HG02870 (cell line): ENCODE measurements around the gene GGCX.

Experiments used
- ATAC-seq: cut with Tn5 transposase; IDR thresholded peaks from one replicate; pipeline ENCODE4 v1.9.1; 2021; ENCODE audit warnings: mild to moderate bottlenecking, moderate library complexity; ENCODE audit not compliant: unreplicated experiment

The GGCX gene

DNA sequence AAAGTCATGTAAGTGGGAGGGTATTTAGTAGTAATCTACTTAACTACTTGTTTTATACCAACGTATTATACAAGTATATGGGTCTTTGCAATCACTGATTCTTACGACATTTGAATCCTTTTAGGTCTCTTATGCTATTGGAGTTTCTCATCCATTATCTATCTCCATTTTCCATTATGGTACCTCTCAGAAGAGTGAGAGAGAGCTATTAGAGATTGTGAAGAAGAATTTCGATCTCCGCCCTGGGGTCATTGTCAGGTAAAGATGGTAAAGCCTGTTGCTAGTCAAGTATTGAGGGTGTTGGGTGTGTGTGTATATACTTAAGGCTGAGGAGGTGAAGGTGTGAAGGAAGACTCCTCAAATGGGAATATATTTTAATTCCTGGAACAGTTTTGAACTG is 18.5 kb downstream of the GGCX start:
- ATAC-seq = no peak

DNA sequence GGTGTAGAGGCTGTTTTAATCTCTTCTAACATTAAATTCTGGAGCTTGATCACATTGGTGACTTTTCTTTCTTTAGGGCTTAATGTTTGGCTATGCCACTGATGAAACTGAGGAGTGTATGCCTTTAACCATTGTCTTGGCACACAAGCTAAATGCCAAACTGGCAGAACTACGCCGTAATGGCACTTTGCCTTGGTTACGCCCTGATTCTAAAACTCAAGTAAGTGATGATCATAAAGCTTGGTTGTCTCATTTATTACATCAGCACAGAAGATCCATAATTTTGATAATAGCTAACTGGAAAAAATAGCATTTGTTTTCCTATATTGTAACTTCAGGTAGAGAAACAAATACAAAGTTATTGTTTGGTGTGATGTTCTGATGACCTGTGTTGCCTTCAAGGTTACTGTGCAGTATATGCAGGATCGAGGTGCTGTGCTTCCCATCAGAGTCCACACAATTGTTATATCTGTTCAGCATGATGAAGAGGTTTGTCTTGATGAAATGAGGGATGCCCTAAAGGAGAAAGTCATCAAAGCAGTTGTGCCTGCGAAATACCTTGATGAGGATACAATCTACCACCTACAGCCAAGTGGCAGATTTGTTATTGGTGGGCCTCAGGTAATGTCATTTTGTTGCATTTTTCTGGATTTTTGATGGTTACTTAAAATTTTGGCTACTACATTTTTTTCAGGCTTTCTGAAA is 19.4 kb downstream of the GGCX start:
- no peak for ATAC-seq

DNA sequence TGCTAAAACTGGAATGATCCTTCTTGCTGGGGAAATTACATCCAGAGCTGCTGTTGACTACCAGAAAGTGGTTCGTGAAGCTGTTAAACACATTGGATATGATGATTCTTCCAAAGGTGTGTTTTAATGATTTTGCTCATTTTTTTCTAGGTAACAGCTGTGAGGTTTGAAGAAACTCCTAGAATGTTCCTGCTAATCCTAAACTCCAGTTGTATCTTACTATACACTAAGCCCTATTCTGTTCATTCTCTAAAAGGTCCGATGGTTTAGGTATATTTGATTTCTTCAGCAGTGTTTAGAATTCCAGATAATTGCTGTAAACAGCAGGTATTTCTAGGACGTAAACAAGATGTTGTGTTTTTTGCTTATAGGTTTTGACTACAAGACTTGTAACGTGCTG is 20.0 kb downstream of the GGCX start:
- no peak for ATAC-seq

DNA sequence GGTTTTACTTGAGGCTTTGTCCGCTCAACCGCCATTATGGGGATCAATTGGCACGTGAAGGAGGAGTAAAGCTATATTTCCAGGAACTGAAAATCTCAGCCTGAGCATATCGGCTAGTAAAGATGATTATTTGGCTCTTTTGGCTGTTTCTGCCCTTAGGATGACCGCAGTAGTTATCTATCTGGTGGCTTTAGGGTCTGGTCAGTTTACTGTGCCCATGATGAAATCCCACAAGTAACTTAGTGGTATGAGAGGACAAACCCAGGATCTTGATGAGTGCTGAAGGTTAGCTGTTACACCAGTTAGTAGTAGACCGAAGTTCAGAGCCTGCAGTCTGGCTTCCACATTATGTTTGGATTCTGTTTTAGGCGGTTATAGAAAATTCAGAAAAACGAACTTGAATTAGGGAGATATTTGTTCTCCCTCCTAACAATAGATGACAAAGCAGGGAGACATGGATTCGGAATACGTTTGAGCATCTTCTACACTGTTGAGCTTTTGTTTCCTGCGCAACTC is 21.1 kb downstream of the GGCX start:
- no peak for ATAC-seq

DNA sequence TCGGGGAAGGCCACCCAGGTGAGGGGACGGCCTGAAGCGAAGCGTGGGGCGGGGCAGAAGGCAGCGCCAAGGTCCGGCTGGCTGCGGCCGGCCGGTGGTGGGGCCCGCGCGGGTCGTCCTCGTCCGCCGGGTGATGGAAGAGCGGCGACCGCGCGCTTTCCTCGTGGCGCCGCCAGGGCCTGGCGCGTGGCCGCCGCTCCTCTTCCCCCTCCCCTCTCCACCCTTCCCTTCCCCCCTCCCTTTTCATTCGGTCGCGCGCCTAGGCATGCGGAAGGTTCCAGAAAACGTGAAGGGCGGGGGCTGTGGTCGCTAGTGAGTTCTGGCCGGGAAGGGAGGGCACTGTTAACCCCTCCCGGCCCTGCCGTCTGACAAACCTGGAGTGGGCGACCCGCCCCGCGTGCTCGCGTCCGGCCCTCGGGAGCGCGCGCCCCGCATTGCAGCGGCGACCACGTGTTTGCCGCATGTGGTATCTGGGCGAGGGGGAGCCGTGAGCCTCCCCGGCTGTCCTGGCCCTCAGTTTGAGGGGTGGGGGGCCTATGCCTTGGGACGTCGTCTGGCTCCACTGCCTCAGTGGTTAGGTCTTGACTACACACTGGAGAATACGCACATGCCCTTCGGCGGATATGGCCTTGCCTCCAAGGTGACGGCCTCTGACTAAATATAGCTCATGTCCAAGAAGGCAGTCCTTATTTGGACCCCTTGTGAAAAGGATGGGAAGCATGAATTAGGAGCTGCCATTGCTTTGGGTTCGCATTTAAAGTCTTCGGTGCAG is 21.7 kb downstream of the GGCX start:
- peak; percentile 22 for ATAC-seq

DNA sequence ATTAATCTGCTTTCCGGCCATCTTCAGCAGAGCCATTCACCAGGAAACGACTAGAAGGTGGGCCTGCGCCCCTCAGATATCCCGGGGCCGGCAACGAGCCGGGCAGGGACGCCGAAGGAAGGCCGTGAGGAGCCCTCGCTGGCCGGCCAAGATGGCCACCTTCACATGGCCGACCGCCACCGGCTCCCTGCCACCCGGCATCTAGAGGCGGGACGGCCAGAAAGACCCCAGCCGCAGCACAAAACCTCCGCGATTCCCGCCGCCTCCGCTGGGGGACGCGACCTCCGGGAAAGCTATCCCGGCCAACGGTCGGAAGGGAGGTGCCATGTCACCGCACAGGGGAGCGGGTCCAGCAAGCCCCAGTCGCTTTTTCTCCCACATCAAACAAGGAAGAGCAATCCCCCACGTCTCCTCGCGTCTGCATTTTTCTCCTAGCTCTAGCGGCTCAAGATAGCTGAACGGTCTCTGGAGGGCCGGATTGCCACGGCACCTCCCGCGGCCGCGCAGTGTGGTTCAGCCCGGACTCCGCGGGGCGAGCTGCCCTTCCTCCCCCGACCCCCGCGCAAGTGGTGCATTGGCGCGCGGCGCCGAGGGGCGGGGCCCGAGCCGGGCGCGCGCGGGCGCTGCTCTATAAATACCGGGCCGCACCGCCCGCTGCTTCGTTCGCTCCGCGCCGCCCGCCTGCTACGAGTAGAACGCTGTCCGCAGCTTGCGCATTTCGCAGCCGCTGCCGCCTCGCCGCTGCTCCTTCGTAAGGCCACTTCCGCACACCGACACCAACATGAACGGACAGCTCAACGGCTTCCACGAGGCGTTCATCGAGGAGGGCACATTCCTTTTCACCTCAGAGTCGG is 22.6 kb downstream of the GGCX start, which contains the start of gene MAT2A:
TSS of gene MAT2A (plus strand) at position 662 of the 854 bp plus-strand sequence. CDS start at position 782, 120 bp downstream.
- peak; percentile 63 for ATAC-seq

DNA sequence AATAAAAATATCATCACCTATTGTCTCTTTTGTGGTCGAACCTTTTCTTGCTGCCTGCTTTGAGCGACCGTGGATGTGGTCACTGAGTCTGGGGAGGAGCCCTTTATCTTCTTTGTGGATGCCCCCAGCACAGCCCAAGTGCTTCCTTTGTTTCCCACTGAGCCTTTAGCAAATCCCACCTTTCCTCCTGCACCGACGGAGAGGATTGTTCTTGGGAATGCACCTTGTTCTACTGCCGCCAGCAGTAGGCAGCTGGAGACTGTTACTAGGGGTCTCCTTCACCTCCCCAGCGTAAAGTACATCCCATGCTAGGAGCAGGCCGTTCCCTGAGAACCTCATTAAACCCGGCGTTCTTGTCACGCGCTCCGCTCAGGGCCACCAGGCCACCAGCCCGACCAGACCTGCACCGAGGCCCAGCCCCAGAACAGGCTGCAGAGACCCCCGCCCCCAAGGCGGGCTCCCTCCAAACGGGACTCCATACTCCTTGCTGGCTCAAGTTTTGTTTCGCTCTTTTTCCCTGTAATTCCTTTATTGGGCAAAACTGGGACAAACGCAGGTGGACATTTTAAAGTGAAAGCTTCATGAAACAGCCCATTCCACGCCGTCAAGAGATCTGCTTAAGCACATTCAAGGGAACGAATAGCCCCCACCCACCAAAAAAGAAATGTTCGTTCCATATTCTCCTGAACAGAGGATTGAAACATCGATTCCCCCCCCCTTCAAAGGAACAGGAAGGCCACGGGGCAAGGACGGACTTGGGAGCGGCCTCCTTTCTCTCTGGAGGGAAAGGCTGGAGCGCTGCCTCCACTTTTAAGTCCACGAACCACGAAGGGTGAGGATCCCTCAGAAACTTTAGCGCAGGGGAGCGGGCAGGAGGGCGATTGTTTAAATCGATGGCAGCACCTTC is 23.4 kb downstream of the GGCX start:
- no peak for ATAC-seq

DNA sequence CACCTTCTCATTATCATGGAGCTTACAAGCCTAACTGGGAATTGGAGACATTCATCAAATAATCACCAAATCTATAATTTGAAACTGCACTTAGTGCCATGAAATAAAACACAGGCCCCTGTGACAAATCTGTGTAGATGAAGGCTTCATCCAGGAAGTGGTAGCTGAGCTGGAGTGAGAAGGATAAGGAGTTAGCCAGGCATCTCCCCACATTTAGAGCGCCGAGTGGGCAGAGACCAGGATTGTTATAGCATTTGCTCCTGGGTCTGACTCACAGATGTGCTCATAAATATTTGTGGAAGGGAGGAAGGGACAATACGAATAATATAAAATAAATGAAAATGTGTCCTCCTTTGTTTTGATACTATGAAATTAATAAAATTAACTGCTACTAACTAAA is 24.8 kb downstream of the GGCX start:
- ATAC-seq = no peak

DNA sequence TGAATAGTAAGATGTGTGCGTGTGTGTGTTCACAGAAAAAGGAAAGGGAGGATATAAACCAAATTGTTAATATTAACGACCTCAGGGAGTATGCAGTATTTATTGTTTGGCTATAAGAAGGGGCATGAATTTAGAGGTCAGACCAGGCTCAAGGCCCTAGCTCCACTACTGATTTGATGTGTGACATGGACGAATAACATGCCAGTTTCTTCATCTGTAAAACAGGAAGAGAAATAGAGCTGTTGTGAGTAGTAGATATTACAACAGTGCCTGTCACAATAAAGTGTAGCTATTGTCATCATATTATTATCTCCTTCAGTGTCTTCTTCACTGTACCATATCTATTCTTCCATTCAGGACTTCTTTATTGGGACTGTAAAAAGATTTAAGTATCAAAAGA is 26.4 kb downstream of the GGCX start:
- ATAC-seq = no peak

DNA sequence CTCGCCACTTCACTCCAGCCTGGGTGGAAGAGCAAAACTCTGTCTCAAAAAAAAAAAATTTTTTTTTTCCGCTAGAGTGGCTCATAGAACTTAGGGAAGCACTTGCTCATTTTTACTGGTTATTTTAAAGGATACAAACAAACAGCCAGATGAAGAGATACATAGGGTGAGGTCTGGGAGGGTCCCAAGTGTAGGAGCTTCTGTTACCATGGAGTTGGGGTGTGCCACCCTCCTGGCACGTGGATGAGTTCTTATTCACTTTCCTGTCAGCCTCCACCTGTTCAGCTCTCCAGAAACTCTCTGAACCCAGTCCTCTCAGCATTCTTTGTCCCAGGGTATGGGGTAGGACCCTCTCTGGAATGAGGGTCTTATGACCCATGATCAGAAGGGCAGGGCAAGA is 27.2 kb downstream of the GGCX start:
- ATAC-seq = no peak

DNA sequence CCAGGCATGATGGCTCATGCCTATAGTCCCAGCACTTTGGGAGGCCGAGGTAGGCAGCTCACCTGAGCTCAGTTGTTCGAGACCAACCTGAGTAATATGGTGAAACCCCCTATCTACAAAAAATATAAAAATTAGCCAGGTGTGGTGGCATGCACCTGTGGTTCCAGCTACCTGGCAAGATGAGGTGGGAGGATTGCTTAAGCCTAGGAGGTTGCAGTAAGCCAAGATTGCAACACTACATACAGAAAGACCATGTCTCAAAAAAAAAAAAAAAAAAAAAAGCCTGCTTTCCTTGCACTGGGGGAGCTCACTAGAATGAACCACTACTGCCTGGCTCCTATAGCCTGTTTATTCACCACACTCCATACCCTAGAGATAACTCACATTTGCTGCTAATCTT is 29.7 kb downstream of the GGCX start:
- no peak for ATAC-seq

DNA sequence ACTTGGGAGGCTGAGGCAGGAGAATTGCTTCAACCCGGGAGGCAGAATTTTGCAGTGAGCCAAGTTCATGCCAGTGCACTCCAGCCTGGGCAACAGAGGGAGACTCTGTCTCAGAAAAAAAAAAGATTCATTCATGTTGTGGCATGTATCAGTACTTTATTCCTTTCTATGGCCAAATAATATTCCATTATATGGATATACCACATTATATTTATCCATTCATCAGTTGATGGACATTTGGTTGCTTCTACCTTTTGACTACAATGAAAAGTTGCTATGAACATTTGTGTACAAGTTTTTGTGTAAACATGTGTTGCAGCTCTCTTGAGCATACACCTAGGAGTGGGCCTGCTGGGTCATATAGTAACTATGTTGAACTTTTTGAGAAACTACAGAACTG is 31.5 kb downstream of the GGCX start:
- no peak for ATAC-seq

DNA sequence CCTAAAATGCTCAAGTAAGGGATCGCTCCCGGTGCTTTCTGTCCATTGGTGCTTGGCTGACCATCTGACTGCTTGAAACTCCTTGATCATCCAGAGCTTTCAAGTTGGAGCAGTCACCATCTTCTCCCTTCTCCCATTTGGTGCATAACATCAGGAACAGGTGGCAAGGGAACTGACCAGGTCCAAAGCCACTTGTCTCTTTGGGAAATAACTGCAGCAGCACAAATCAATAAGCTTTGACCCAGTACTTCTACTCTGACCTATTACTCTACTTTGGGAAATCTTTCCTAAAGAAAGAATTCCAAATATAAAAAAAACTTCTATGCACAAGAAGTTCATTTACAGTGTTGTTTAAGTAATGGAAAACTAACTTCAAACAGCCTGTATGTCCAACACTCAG is 32.9 kb downstream of the GGCX start:
- ATAC-seq = no peak

DNA sequence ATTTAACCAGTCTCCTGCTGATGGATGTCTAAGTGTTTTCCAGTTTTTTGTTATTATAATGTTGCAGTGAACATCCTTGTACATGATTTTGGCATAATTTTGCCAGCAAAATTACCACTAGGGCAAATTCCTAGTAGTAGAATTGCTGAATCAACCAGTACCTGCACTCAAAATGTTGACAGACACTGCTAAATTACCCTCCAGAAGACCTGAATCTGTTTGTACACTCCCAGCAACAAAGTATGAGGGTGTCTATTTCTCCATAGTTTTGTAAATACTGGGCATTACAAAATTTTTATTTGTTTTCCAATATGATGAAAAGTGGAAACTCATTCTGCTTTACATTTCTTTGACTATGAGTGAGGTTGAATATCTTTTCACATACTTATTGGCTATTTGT is 33.5 kb downstream of the GGCX start:
- no peak for ATAC-seq

DNA sequence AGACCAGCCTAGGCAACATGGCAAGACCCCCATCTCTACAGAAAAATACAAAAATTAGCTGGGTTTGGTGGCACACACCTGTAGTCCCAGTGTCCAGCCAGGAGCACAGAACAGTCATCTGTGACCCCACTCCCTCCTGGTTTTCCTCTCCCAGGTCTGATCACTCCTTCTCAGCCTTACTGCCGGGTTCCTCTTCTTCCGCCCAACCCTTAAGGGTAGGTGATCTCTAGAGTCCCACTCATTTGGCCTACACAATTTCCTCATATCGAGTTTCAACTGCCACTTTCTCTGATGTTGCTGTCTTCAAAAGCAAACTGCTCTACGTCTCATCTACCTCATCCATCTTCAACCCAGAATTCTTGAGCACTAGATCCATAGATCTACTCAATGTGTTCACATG is 35.7 kb downstream of the GGCX start:
- ATAC-seq = no peak

DNA sequence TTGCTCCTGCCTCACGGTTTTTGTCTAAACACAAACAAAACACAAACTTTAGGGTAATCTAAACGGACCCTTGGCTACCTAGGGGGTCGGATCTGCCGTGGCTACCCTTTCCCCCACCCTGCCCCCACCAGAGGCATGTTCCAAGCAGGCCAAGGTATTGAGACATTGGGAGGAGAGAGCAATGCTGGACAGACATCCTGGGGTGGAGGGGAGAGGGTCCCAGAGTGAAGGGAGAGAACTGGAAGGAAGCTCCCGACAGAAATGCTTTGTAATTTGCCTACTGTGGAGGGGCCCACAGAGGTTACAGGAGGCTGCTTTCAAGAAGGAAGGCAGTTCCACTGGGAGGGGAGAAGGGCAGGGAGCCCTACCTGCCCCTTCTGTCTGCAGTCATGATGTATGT is 36.3 kb downstream of the GGCX start:
- ATAC-seq = no peak

DNA sequence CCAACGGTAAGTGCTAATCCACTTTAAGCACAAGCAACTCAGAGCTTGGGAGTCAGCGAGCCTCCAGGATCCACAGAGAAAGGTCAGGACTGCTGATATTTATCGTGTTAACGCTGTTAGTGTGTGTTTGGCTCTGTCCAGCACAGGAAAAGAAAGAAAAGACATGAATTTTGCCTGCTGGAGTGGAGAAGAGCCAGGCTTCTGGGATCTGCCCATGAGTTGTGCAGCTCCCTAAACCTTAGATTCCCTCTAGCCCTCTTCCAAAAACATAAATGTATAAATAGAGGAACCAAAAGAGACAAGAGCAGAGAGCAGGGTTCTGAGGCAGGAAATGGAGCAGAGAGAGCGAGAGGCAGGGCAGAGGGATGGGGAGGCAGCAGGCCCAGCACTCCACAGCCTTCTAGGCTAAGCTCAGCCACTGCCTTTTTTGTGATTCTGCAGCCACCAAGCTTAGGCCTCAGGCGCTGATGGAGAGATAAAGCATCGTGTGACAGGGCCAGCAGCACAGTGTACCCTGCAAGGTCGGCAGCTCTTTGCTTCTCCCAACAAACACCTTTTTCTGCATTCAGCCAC is 36.9 kb downstream of the GGCX start:
- ATAC-seq = no peak

DNA sequence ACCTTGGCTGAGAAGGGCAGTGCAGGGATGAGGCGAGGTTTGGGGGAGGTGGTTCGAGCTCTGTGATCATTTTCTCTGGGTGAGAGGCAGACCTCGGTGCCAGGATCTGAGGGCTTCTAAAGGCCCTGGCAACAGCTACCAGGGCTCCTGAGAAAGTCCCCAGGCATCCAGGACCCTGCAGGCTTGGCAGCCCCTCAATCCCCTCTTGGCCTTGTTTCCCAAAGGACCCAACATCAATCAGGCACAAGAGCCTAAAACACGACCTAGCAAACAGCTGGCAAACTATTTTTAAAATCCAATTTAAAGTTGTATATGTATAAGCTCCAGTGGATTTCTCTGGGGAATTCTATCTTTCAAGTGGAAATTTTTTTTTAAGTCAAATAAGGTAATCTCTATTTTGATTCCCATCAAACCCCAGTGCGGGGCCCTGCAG is 37.4 kb downstream of the GGCX start:
- ATAC-seq = no peak

DNA sequence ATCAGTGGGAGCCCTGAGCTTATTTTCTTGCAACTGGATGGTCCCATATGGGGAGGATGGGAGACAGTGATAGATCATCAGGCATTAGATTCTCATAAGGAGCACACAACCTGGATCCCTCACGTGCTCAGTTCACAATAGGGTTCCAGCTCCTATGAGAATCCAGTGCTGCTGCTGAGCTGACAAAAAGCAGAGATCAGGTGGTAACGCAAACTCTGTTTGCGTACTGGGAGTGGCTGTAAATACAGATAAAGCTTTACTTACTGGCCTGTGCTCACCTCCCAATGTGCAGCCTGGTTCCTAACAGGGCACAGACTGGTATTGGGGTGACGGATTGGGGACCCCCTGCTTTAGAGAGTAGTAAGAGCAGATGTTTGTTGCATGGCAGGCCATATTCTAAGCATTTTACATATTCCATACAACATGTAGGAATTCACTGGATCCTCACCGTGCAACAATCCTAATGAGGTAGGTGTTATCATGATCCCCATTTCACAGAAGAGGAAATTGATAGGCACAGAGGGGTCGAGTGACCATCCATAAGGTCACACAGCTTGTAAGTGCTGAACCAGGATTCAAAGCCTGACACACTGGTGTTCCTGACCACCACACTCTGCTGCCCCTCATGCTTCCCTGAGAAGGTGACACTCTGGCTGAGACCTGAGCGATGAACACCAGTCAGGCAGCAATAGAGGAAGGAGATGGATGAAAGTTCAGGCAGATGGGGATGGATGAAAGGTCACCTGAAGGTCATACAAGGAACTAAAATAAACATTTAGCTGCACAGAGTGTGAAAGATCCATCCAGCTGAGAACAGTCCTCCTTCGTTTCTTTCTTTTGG is 38.0 kb downstream of the GGCX start:
- no peak for ATAC-seq
